Measurements from ENCODE around the gene MYO1H.

- TF ChIP-seq POLR2A (IDR thresholded peaks at IDR 0.05) (no peak), CTCF (IDR thresholded peaks at IDR 0.05) (no peak)
These were observed 147.3 kb downstream of the MYO1H start for GRCh38 chr12:109495012-109495411.
